HG02763 (cell line): Measurements from ENCODE around the gene TARP.

ENCODE experiments used
- ATAC-seq: cut with Tn5 transposase; IDR thresholded peaks from one replicate; pipeline ENCODE4 v1.9.1; 2021; ENCODE audit warnings: mild to moderate bottlenecking, moderate library complexity; ENCODE audit not compliant: unreplicated experiment

TARP gene

DNA sequence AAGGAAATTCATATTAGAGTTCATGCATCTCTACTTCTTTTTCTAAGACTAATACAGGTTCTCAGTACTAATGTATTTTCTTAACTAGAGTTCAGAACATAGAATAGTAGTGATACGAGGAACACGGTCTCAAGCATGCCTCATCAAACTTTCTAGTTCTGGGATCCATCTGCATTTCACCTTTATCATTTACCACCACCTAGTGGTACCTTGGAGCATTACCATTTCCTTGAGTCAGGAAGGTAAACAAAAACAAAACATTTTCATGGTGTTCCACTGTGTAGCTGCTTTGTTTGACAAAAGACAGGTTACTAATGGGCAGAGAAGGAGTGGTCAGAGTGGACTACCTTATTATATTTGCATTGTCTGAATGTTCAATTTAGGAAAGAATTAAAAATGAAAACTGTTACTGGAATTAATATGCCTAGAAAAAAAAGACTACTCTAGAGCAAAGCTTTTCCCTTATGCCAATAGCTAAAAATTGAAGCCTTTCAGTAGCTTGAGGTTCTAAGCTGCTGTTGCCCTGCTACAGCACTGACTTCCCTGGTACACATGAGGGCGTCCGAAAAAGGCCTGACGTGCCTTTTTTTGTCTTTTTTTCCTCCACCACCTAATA lies 50.8 kb downstream of the TARP start:
- no peak for ATAC-seq

- no peak for ATAC-seq
These were observed 53.0 kb downstream of the TARP start for GRCh38 chr7:38220452-38220851.

DNA sequence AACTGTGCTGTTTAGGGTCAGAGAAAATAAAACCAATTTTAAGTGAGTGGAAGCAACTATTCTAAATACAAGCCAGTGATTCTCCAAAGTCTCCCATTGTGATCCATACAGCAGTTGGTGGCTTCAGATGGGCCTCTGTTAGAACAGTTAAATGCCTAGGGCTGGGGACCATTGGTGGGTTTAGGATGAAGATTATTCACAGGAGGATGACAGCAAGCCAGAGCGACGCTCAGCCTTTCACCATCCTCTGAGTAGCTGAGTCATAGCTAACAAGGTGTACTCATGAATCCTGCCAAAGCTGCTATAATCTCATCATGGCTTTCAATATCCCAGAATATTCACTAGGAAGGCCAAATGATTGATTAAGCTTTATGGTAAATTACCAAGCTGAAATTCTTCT lies 55.8 kb downstream of the TARP start:
- no peak for ATAC-seq

DNA sequence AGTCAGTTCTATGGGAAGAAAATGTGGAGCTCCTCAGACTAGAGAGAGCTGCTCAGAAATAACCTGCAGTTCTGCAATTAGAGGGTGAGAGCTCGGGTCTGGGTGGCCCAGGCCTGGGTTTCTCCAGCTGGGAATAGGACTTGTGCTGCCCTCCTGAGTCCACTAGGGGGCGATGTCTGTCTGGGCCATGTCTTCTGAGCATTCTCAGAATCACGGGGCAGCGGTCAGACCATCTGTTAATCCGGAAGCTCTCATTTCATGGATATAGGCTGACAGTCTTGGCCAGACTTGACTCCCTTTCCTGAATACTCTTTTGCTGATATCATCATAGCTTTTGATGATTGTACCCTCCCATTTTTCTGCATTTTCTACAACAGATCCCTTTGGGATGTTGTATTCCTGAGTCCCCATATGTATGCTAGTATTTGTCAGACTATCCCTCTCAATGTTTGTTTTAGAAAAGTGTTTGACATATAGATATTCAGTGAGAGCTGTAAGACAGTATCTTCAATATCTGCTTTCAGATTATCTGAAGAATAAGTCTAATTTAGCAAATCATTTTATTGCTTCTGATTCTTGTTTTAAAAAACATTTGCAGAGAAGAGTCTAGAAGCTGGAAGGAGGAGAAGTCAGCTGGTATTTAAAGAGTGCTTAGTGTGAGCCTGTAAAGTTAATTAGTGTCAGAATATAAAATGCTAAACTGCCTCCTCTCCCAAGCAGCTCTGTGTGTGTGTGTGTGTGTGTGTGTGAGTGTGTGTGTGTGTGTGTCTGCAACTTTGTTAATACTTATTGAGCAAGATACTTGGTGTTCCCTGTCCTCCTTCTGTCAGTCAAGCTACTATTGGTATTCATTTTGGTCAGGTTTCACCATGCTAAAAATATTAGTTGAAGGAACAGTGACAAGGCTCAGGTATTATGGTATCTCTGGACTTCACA lies 57.4 kb downstream of the TARP start:
- ATAC-seq: peak; percentile 86

- no peak for ATAC-seq
These were observed 58.3 kb downstream of the TARP start for GRCh38 chr7:38215115-38215514.

GRCh38 chr7:38211940-38212339 lies 61.5 kb downstream of the TARP start:
- ATAC-seq: no peak

GRCh38 chr7:38211486-38211885 lies 62.0 kb downstream of the TARP start:
- no peak for ATAC-seq
